NB4 (cell line): ENCODE measurements around the gene MRPL28.
"Not testable (repeated sequence)": the region's sequence is repeated elsewhere in the genome, so short reads cannot be mapped to it uniquely, and the experiment has no call there.

Experiments
- DNase-seq: peaks from one replicate; pipeline ENCODE4 v3.0.0; 2010; ENCODE audit warnings: low read depth
- H3K4me3 ChIP-seq: one replicate; pipeline ENCODE4 v1.5.1; 2011; ENCODE audit warnings: mild to moderate bottlenecking, low read depth, low read length, moderate library complexity
- MYC ChIP-seq: IDR thresholded peaks from 2 replicates; pipeline ENCODE4 v1.6.1; 2011; ENCODE audit warnings: low read depth, low read length
- POLR2A ChIP-seq: IDR thresholded peaks from 2 replicates; pipeline ENCODE4 v1.6.1; 2011; ENCODE audit warnings: mild to moderate bottlenecking; ENCODE audit not compliant: insufficient read length; ENCODE audit errors: extremely low read depth
- TF ChIP-seq, protein P1 (sequence below): IDR thresholded peaks from 2 replicates; pipeline ENCODE4 v1.6.1; 2011; ENCODE audit warnings: low read depth, low read length
- TF ChIP-seq, protein P2 (sequence below): IDR thresholded peaks from one replicate; pipeline ENCODE4 v1.5.1; 2012; ENCODE audit warnings: low read depth, low read length

MRPL28 gene

DNA sequence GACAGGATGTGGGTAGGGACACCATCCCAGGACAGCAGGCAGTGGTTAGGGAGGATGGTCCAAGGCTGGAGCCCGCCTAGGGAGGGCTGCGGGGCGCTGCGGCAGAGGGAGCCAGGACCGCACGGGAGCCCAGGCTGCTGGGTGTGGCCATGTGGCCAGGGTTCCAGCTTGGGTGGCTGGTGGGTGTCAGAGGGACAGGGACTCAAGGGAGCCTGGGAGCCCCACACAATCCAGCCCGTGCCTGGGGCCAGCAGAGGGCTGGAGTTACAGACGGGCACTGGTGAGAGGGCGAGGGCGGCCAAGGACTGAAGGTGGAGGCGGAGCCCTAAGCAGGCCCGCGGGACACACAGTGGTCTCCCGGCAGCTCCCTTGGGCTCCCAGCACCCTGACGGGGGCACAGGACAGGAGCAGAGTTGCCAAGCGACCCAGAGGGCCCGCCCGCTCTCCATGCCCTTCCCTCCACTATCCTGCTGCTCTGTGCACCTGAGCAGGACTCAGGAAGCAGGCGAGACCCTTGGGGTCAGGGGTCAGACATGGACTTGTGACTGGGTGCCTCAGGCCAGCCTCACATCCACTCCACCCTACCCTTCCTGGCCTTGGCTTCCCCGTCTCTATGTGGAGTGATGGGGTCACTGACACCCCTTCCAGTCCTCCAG, 7.1 kb downstream of the MRPL28 start:
- no peak for DNase-seq
- H3K4me3 ChIP-seq = no peak overlapping the region
- TF ChIP-seq MYC (no peak), POLR2A (no peak)
- TF ChIP-seq, protein P1, sequence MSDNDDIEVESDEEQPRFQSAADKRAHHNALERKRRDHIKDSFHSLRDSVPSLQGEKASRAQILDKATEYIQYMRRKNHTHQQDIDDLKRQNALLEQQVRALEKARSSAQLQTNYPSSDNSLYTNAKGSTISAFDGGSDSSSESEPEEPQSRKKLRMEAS = no peak
- TF ChIP-seq, protein P2, sequence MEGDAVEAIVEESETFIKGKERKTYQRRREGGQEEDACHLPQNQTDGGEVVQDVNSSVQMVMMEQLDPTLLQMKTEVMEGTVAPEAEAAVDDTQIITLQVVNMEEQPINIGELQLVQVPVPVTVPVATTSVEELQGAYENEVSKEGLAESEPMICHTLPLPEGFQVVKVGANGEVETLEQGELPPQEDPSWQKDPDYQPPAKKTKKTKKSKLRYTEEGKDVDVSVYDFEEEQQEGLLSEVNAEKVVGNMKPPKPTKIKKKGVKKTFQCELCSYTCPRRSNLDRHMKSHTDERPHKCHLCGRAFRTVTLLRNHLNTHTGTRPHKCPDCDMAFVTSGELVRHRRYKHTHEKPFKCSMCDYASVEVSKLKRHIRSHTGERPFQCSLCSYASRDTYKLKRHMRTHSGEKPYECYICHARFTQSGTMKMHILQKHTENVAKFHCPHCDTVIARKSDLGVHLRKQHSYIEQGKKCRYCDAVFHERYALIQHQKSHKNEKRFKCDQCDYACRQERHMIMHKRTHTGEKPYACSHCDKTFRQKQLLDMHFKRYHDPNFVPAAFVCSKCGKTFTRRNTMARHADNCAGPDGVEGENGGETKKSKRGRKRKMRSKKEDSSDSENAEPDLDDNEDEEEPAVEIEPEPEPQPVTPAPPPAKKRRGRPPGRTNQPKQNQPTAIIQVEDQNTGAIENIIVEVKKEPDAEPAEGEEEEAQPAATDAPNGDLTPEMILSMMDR = no peak

DNA sequence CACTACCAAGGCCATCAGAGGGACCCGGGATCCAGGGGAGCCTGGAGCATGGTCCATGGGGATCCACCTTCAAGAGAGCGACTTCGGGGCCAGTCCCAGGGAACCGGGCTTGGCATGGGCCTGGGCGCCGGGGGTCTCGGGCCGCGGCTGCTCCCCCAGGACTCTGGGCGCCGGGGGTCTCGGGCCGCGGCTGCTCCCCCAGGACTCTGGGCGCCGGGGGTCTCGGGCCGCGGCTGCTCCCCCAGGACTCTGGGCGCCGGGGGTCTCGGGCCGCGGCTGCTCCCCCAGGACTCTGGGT, 7.7 kb downstream of the MRPL28 start:
- not testable (repeated sequence) for DNase-seq, H3K4me3 ChIP-seq

DNA sequence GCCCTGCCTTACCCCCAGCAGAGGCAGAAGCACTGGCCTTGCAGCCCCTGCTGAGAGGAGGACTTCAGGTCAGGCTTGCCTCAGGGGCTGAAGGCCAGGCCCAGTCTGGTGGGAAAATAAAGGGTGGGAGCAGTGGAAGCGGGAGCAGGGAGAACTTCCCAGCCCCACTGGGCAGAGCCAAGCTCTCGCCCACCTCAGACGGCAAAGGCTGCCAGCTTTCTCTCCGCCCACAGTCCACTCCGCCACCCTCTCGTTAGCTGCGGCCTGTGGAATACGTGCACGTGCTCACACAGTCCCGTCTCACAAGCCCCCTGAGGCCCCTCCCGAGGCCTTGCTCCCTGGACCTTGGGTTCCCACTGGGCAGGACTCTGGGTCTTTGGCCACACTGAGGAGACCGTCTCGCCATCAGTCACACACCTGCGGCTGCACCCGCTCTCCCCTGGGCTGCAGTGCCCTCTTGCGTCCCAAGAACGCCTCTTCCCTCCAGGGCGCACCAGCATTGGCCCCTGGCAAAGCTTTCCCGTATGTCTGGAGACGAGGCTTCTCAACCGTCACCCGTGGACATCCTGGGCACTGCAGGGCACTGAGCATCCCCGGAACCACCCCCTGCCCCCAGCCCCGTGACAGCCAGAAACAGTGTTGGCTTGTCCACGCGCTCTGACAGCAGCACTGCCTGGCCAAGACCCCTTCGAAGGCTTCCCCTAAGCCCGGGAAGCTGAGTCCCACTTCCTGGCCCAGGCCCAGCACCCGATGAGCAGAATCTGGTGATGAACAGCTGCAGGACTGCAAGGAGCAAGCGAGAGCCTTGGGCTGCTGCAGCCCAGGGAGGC, 8.3 kb downstream of the MRPL28 start:
- peak; percentile 79 for DNase-seq
- TF ChIP-seq POLR2A = no peak
- TF ChIP-seq, protein P2 = peak; percentile 79
- TF ChIP-seq, protein P1 = no peak
- H3K4me3 ChIP-seq = no peak overlapping the region

DNA sequence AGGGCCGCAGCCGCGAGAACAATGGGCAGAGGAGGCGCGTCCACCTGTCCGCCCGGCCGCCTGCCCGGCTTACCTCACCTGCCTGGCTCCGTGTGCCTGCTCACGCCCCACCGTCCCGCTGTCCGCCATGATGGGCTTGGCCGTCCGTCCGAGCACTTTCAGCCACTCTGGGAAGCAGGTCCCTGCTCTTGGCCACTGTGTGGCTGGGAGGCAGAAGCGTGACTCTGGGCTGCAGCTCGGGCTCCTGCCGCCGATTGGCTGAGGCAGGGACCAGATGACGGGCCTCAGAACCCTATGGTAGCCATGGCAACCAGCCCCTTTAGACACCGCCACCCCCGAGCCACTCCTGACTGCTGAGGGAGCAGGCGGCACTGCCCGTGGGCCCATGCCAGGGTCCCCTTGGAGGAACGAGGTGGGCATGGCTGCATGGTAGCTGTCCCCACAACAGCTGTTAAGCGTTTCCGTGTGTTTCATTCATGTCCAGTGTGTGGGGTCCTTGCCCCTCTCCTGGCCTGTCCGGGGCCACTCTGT, 8.9 kb downstream of the MRPL28 start:
- TF ChIP-seq, protein P2 = no peak
- TF ChIP-seq MYC = no peak
- TF ChIP-seq POLR2A = no peak
- TF ChIP-seq, protein P1 = no peak
- no peak for DNase-seq
- no peak overlapping the region for H3K4me3 ChIP-seq

DNA sequence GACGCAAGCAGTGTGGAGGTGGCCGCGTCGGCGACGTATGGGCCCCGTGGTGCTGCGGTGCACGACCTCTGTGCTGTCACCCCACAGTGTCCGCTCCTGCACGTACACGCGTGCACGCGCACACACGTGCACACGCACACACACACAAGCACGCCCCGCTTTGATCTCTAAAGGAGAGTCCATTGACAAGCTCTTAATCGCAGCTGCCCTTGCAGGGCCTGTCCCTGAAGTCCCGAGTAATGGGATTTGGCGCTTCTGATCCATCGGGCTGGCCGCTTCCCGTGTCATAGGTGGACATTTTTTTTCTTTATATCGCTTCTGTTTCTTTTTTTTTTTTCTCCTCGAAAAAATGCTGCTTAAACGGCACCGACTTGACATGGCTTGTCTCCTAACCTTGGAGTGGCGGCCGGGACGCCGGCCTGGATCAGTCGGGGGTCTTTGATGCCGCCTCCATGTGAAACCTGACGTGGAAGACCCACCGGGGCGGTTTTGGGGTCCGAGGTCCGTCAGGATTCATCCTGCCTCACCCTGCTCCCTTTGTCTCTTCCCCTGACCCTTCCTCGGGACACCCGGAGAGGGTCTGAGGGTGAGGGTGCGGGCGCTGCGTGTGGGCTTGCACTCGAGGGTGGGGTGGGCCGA, 9.5 kb downstream of the MRPL28 start:
- no peak for DNase-seq
- TF ChIP-seq POLR2A = no peak
- no peak for TF ChIP-seq MYC
- TF ChIP-seq, protein P2 = no peak
- TF ChIP-seq, protein P1 = no peak
- H3K4me3 ChIP-seq = no peak overlapping the region
